HepG2 (cell line): ENCODE results near the gene TRANK1. TPM values are rescaled to one million over a fixed set of nuclear protein-coding genes. Genes with fewer than 3 reads are reported as not detected.

Experiments
- AHR ChIP-seq: IDR thresholded peaks from 2 replicates; pipeline ENCODE4 v1.6.1; 2018; ENCODE audit warnings: missing genetic modification reagents, missing compliant biosample characterization
- ARID5B ChIP-seq: IDR thresholded peaks from 2 replicates; pipeline ENCODE4 v1.4.0; 2020; ENCODE audit warnings: mild to moderate bottlenecking, missing genetic modification reagents
- ARNT ChIP-seq: fragments of 450-650 bp; IDR thresholded peaks from 2 replicates; pipeline ENCODE4 v1.6.1; 2017
- CCDC6 ChIP-seq: sonication (generic); formaldehyde crosslinking; IDR thresholded peaks from 2 replicates; pipeline ENCODE4 v1.8.1; 2022; ENCODE audit warnings: mild to moderate bottlenecking, missing genetic modification reagents, moderate library complexity
- CHCHD3 ChIP-seq: sonication (generic); formaldehyde crosslinking; IDR thresholded peaks from 2 replicates; pipeline ENCODE4 v1.8.0; 2022; ENCODE audit warnings: mild to moderate bottlenecking, missing genetic modification reagents, moderate library complexity
- CTCF ChIP-seq: sonication (generic); formaldehyde crosslinking; IDR thresholded peaks from 2 replicates; pipeline ENCODE4 v1.5.0; 2020; ENCODE audit warnings: mild to moderate bottlenecking, missing genetic modification reagents, moderate library complexity
- EEA1 ChIP-seq: sonication (generic); formaldehyde crosslinking; IDR thresholded peaks from 2 replicates; pipeline ENCODE4 v1.5.1; 2020; ENCODE audit warnings: mild to moderate bottlenecking, missing genetic modification reagents, borderline replicate concordance
- FOXM1 ChIP-seq: sonication (generic); formaldehyde crosslinking; IDR thresholded peaks from 2 replicates; pipeline ENCODE4 v1.5.0; 2020; ENCODE audit warnings: missing genetic modification reagents
- HMG20A ChIP-seq: IDR thresholded peaks from 2 replicates; pipeline ENCODE4 v1.6.1; 2016; ENCODE audit warnings: borderline replicate concordance
- KMT2A ChIP-seq: sonication (generic); formaldehyde crosslinking; IDR thresholded peaks from 2 replicates; pipeline ENCODE4 v1.4.0; 2020; ENCODE audit warnings: missing genetic modification reagents
- LRRFIP1 ChIP-seq: sonication (generic); formaldehyde crosslinking; conservative IDR thresholded peaks from 2 replicates; pipeline ENCODE4 v1.4.0; 2020; ENCODE audit warnings: missing genetic modification reagents
- MAFF ChIP-seq: IDR thresholded peaks from 2 replicates; pipeline ENCODE4 v1.6.1; 2011; ENCODE audit warnings: low read depth, low read length, improper control_type of control experiment
- MBD4 ChIP-seq: IDR thresholded peaks from 2 replicates; pipeline ENCODE4 v1.6.1; 2012; ENCODE audit warnings: low read length, inconsistent platforms, borderline replicate concordance
- PAF1 ChIP-seq: IDR thresholded peaks from 2 replicates; pipeline ENCODE4 v1.6.1; 2016; ENCODE audit warnings: missing genetic modification reagents, missing compliant biosample characterization
- POLR2AphosphoS2 ChIP-seq: IDR thresholded peaks from 2 replicates; pipeline ENCODE4 v1.6.1; 2011; ENCODE audit warnings: low read depth, low read length, improper control_type of control experiment
- RBAK ChIP-seq: sonication (generic); formaldehyde crosslinking; IDR thresholded peaks from 2 replicates; pipeline ENCODE4 v1.5.1; 2020; ENCODE audit warnings: mild to moderate bottlenecking, missing genetic modification reagents
- SOX5 ChIP-seq: IDR thresholded peaks from 2 replicates; pipeline ENCODE4 v1.6.1; 2016; ENCODE audit warnings: borderline replicate concordance
- SPEN ChIP-seq: sonication (generic); formaldehyde crosslinking; IDR thresholded peaks from 2 replicates; pipeline ENCODE4 v1.5.1; 2020; ENCODE audit warnings: low read depth, mild to moderate bottlenecking, missing genetic modification reagents
- TFAP4 ChIP-seq: sonication (generic); IDR thresholded peaks from 2 replicates; pipeline ENCODE4 v1.6.1; 2016; ENCODE audit warnings: low read depth, borderline replicate concordance
- ZNF10 ChIP-seq: sonication (generic); formaldehyde crosslinking; IDR thresholded peaks from 2 replicates; pipeline ENCODE4 v1.4.0; 2020; ENCODE audit warnings: mild to moderate bottlenecking, low read depth, missing genetic modification reagents, borderline replicate concordance
- ZNF335 ChIP-seq: sonication (generic); formaldehyde crosslinking; IDR thresholded peaks from 2 replicates; pipeline ENCODE4 v1.4.0; 2020; ENCODE audit warnings: missing genetic modification reagents
- ZNF33B ChIP-seq: sonication (generic); formaldehyde crosslinking; IDR thresholded peaks from 2 replicates; pipeline ENCODE4 v1.5.1; 2020; ENCODE audit warnings: mild to moderate bottlenecking, missing genetic modification reagents
- polyA plus RNA-seq, 8 experiments: library from polyadenylated mRNA; depleted of rRNA in 3 of 8; stranded (reverse) in 7 of 8; unstranded in 1 of 8; fragments of >200 nt; fragmentation: Illumina TruSeq in 4 of 8; extraction: Trizol in 4 of 8; gene quantifications; 2 replicates each; pipeline versions ENCODE4 v1.2.1 to v1.2.3, GENCODE V29; 2011 to 2016; ENCODE audit warnings: low read depth in 4 of 8, missing spikeins in 1 of 8, mixed read lengths in 1 of 8; ENCODE audit not compliant: insufficient read depth in 1 of 8
- total RNA-seq, 5 experiments: library from RNA; depleted of rRNA; stranded (reverse); fragments of >200 nt; fragmentation: Illumina TruSeq; extraction: Trizol; gene quantifications; 2 replicates each; pipeline ENCODE4 v1.2.3, GENCODE V29; 2016; ENCODE audit warnings: low read depth in 1 of 5
- TF ChIP-seq, protein P1 (sequence below): IDR thresholded peaks from 2 replicates; pipeline ENCODE4 v1.6.1; 2012; ENCODE audit warnings: inconsistent platforms

Gene TRANK1
- total and polyA plus RNA-seq, 2 of the 13 experiments (the other 11 are each of a cell fraction or from before 2014, with no cell fraction given) = 0.13 to 0.32 TPM

GRCh38 chr3:36992806-36993325 lies 48.0 kb upstream of the TRANK1 start, which contains the start of gene EPM2AIP1 (continued):
- TF ChIP-seq ZNF33B (CRISPR knock-in tag) (peak; percentile 77), CHCHD3 (CRISPR knock-in tag) (no peak), CCDC6 (no peak), ARID5B (peak; percentile 55), EEA1 (CRISPR knock-in tag) (peak; percentile 89; the same call in 1 of the 2 replicates), ZNF10 (CRISPR knock-in tag) (no peak), AHR (CRISPR knock-in tag) (no peak; the same call in 1 of the 2 replicates), PAF1 (CRISPR knock-in tag) (no peak), SPEN (CRISPR knock-in tag) (peak; percentile 60; the same call in 1 of the 2 replicates), RBAK (CRISPR knock-in tag) (no peak; the same call in 1 of the 2 replicates), POLR2AphosphoS2 (peak; percentile 79; the same call in 1 of the 2 replicates), MBD4 (no peak), HMG20A (CRISPR knock-in tag) (no peak), KMT2A (CRISPR knock-in tag) (peak; percentile 85), SOX5 (CRISPR knock-in tag) (no peak), TFAP4 (no peak), CTCF (CRISPR knock-in tag) (peak; percentile 65), ZNF335 (no peak; the same call in 1 of the 2 replicates), FOXM1 (CRISPR knock-in tag) (no peak), ARNT (no peak), LRRFIP1 (no peak), MAFF (no peak)
- TF ChIP-seq, protein P1, sequence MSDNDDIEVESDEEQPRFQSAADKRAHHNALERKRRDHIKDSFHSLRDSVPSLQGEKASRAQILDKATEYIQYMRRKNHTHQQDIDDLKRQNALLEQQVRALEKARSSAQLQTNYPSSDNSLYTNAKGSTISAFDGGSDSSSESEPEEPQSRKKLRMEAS = peak; percentile 80
